Uterus (tissue), 2 donors: Measurements from ENCODE around the gene TAS2R41.

Source experiments
- POLR2A ChIP-seq, 2 donors: fragments of 450-650 bp; IDR thresholded peaks; one replicate each; pipeline ENCODE4 v1.6.1; 2016; ENCODE audit warnings: antibody characterized with exemption in 2 of 2, mild to moderate bottlenecking in 1 of 2, moderate library complexity in 1 of 2
- TF ChIP-seq, protein P1 (sequence below), 4 experiments: fragments of 200-600 bp in 2 of 4; fragments of 450-650 bp in 2 of 4; sonication (generic) in 2 of 4; IDR thresholded peaks; one replicate each; pipeline ENCODE4 v1.5.1; 2016 to 2019; ENCODE audit warnings: antibody characterized with exemption in 4 of 4, mild to moderate bottlenecking in 2 of 4, moderate library complexity in 1 of 4

DNA sequence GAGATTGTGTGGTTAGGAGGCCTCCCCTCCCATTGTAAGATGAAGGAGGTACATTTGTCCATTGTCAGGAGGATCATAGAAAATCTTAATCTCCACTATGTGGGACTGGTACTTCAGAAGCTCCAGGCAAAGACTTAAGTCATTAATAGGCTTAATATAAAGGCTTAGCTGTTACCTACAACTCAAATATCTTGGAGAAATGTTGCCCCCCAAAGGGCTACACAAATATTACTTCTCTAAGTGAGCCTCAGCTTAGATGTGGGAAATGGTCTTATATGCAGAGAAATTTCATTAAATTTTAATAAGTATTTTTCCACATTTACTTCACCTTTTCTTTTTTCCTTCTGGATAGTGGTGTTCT, 27.2 kb downstream of the TAS2R41 start:
- TF ChIP-seq, protein P1, sequence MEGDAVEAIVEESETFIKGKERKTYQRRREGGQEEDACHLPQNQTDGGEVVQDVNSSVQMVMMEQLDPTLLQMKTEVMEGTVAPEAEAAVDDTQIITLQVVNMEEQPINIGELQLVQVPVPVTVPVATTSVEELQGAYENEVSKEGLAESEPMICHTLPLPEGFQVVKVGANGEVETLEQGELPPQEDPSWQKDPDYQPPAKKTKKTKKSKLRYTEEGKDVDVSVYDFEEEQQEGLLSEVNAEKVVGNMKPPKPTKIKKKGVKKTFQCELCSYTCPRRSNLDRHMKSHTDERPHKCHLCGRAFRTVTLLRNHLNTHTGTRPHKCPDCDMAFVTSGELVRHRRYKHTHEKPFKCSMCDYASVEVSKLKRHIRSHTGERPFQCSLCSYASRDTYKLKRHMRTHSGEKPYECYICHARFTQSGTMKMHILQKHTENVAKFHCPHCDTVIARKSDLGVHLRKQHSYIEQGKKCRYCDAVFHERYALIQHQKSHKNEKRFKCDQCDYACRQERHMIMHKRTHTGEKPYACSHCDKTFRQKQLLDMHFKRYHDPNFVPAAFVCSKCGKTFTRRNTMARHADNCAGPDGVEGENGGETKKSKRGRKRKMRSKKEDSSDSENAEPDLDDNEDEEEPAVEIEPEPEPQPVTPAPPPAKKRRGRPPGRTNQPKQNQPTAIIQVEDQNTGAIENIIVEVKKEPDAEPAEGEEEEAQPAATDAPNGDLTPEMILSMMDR (IDR thresholded peaks at IDR 0.05) = no peak
- no peak for TF ChIP-seq POLR2A (IDR thresholded peaks at IDR 0.05)
